ENCODE results near the gene CFAP74.

Gene CFAP74

GRCh38 chr1:1876335-1876930 is 127.2 kb downstream of the CFAP74 start:
- DNase-seq (ENCODE audit: low spot score) = no peak

- no peak for DNase-seq (ENCODE audit: low spot score)
Observed at GRCh38 chr1:1875932-1876331, 127.7 kb downstream of the CFAP74 start.

GRCh38 chr1:1874901-1875300 is 128.7 kb downstream of the CFAP74 start:
- no peak for DNase-seq (ENCODE audit: low spot score)

GRCh38 chr1:1873186-1873585 is 130.4 kb downstream of the CFAP74 start:
- DNase-seq (ENCODE audit: low spot score) = no peak

- no peak for DNase-seq (ENCODE audit: low spot score)
Observed at GRCh38 chr1:1872329-1872994, 131.1 kb downstream of the CFAP74 start.

Data from LoVo (cell line).